GM20000 (cell line): ENCODE results near the gene TIMM17B.

Experiments used
- DNase-seq: peaks from one replicate; pipeline ENCODE4 v3.0.0; 2012; ENCODE audit warnings: low spot score
- CTCF ChIP-seq: IDR thresholded peaks from 2 replicates; pipeline ENCODE4 v1.5.1; 2012; ENCODE audit warnings: mild to moderate bottlenecking, control low read depth; ENCODE audit errors: extremely low read depth, missing control alignments

TIMM17B gene

GRCh38 chrX:48902135-48902534 lies 4.6 kb upstream of the TIMM17B start:
- no peak for TF ChIP-seq CTCF
- no peak for DNase-seq

GRCh38 chrX:48901069-48901468 lies 3.5 kb upstream of the TIMM17B start:
- DNase-seq: no peak
- TF ChIP-seq CTCF: no peak

GRCh38 chrX:48899078-48899410 lies 1.5 kb upstream of the TIMM17B start:
- no peak for TF ChIP-seq CTCF
- DNase-seq: no peak

- no peak for DNase-seq
- no peak for TF ChIP-seq CTCF
Observed at GRCh38 chrX:48897157-48897624, 377 bp downstream of the TIMM17B start.

GRCh38 chrX:48896611-48897011 lies 957 bp downstream of the TIMM17B start:
- no peak for DNase-seq
- TF ChIP-seq CTCF: no peak

- no peak for DNase-seq
- TF ChIP-seq CTCF: no peak
Observed at GRCh38 chrX:48894891-48895290, 2.7 kb downstream of the TIMM17B start.

GRCh38 chrX:48893556-48894348 lies 3.8 kb downstream of the TIMM17B start:
- no peak for DNase-seq
- TF ChIP-seq CTCF: no peak
